ENCODE results near the gene AP5Z1. TPM values are rescaled to one million over a fixed set of nuclear protein-coding genes. Genes with fewer than 3 reads are reported as not detected.
A peak's percentile ranks its signal among the peaks of the same experiment; 100 is the strongest.

The AP5Z1 gene
- total RNA-seq, 4 donors from 2014 or later: 19.7 to 35.4 (median 25.4) TPM

GRCh38 chr7:4817178-4817901, 41.9 kb downstream of the AP5Z1 start:
- peaks cover 0 to 12% of the 10 kb centered on the region in 2 donors for H3K4me1 ChIP-seq
- no peaks in the 10 kb centered on the region for H3K9me3 ChIP-seq
- intact Hi-C loops (cut with DNase I): no loop called here
- TF ChIP-seq, protein P1, sequence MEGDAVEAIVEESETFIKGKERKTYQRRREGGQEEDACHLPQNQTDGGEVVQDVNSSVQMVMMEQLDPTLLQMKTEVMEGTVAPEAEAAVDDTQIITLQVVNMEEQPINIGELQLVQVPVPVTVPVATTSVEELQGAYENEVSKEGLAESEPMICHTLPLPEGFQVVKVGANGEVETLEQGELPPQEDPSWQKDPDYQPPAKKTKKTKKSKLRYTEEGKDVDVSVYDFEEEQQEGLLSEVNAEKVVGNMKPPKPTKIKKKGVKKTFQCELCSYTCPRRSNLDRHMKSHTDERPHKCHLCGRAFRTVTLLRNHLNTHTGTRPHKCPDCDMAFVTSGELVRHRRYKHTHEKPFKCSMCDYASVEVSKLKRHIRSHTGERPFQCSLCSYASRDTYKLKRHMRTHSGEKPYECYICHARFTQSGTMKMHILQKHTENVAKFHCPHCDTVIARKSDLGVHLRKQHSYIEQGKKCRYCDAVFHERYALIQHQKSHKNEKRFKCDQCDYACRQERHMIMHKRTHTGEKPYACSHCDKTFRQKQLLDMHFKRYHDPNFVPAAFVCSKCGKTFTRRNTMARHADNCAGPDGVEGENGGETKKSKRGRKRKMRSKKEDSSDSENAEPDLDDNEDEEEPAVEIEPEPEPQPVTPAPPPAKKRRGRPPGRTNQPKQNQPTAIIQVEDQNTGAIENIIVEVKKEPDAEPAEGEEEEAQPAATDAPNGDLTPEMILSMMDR (IDR thresholded peaks at IDR 0.05): no peak
- no peak for TF ChIP-seq POLR2A (IDR thresholded peaks at IDR 0.05)
- no peak overlapping the region for H3K27ac ChIP-seq
- WGBS, 2 donors: 88% methylated on average over 13 to 15 of the region's 38 CpGs
- no peak overlapping the region for H3K4me3 ChIP-seq (replicated peaks in 1 of 3)
- no peaks in the 10 kb centered on the region for H3K27me3 ChIP-seq
- no peak for DNase-seq
- H3K36me3 ChIP-seq: no peaks in the 10 kb centered on the region

DNA sequence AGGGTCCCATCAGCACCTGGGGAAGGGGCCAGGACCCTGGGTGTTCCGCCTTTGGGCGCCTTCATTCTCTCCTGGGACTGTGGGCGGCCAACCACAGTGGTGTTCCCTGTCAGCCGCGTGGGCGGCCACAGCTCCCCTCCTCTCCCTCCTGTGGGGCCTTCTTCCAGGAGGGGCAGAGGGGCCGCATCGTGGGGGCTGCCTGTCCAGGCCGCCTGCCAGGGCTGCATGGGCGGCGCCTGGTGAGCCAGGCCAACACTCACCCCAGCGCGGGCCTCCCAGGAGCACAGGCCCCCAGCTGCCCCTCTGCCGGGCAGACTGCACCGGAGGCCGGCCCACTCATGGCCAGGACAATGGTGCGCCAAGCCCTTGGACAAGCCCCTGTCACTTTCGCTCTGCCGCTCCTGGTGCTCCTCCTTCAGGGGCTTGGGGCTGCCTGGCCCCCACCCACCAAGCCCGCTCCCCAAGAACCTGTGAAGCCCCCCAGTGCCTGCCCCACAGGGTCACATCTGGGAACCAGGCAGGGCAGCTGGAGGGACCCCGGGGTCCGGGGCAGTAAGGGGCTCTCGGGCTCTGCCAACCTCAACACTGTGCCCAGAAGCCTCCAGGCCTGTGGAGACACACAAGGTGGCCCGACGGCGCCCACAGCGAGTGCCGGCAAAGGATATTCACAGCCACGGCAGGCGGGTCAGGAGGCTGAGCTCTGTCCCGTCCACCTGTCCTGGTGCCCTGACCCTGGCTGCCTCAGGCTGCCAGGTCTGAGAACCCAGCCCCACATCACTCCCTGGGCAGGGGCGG, 42.8 kb downstream of the AP5Z1 start:
- H3K4me1 ChIP-seq: peaks cover 0 to 12% of the 10 kb centered on the region in 2 donors
- intact Hi-C loops (cut with DNase I): no loop called here
- no peak overlapping the region for H3K4me3 ChIP-seq (replicated peaks in 1 of 3)
- WGBS, 2 donors: 85 to 91% methylated on average over 9 to 18 of the region's 32 CpGs
- DNase-seq: no peak
- no peaks in the 10 kb centered on the region for H3K36me3 ChIP-seq
- no peak for TF ChIP-seq POLR2A (IDR thresholded peaks at IDR 0.05)
- TF ChIP-seq, protein P1 (IDR thresholded peaks at IDR 0.05): no peak
- H3K27ac ChIP-seq: no peak overlapping the region
- no peaks in the 10 kb centered on the region for H3K27me3 ChIP-seq
- H3K9me3 ChIP-seq: no peaks in the 10 kb centered on the region

- TF ChIP-seq, protein P1 (IDR thresholded peaks at IDR 0.05): no peak
- no peak for TF ChIP-seq POLR2A (IDR thresholded peaks at IDR 0.05)
- intact Hi-C loops (cut with DNase I): no loop called here
- H3K4me3 ChIP-seq (replicated peaks in 1 of 3): no peak overlapping the region
- 70% methylated on average over 27 to 34 of the region's 39 CpGs for WGBS, 2 donors
- H3K27me3 ChIP-seq: no peaks in the 10 kb centered on the region
- no peaks in the 10 kb centered on the region for H3K9me3 ChIP-seq
- DNase-seq: no peak
- peak overlapping the region in 2 of 3 donors; percentile 52 to 53 for H3K27ac ChIP-seq
- peaks cover 0 to 12% of the 10 kb centered on the region in 2 donors for H3K4me1 ChIP-seq
- H3K36me3 ChIP-seq: no peaks in the 10 kb centered on the region
Measured at GRCh38 chr7:4819560-4820404, 44.4 kb downstream of the AP5Z1 start.

DNA sequence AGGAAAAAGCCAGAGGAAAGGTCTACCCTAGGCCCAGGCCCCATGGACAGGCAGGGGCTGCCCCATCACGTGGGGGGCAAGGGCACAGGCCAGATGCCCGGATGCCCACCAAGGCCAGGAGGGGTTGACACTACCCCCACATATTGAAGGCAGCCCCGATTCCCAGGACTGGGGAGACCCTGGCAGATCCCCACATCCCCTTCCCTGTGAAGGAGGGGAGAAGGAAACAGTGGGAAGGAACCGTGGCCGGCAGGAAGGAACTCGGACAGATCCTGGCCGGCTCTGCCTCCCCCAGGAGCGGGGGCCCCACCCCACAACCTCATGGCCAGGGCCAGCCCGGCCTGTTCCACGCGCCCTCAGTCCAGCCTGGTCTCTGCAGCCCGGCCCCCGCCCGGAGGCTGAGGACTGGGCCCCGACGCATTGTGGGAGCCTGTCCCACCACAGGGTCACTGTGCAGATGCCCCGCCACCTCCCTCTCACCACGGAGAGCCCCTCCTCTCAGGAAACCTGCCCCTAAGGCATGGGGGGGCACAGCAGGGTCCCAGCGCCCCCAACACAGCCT, 45.1 kb downstream of the AP5Z1 start:
- Histone ChIP-seq H3K36me3 (no peaks in the 10 kb centered on the region), H3K9me3 (no peaks in the 10 kb centered on the region), H3K27ac (peak overlapping the region in 1 of 3 donors; percentile 53), H3K27me3 (no peaks in the 10 kb centered on the region), H3K4me1 (peaks cover 0 to 12% of the 10 kb centered on the region in 2 donors), H3K4me3 (replicated peaks in 1 of 3) (no peak overlapping the region)
- 71 to 80% methylated on average over 1 to 16 of the region's 19 CpGs for WGBS, 2 donors
- no peak for DNase-seq
- TF ChIP-seq, protein P1 (IDR thresholded peaks at IDR 0.05): no peak
- TF ChIP-seq POLR2A (IDR thresholded peaks at IDR 0.05): no peak
- intact Hi-C loops (cut with DNase I): no loop called here
